Esophagus squamous epithelium (tissue), 5 donors: ENCODE measurements around the gene TRAPPC2L. TPM values are rescaled to one million over a fixed set of nuclear protein-coding genes. Genes with fewer than 3 reads are reported as not detected.

ENCODE experiments used
- DNase-seq: peaks from one replicate; lab custom pipeline; 2025; lab: John Stamatoyannopoulos, UW
- H3K27ac ChIP-seq, 4 donors: fragments of 200-600 bp; sonication (generic); one replicate each; pipeline ENCODE4 v1.5.1; 2016 to 2019; ENCODE audit warnings: mild to moderate bottlenecking in 1 of 4
- H3K27me3 ChIP-seq, 4 donors: fragments of 200-600 bp; sonication (generic); 1 replicate in 3 of 4; 2 replicates in 1 of 4; pipeline versions ENCODE4 v1.5.1 to v1.6.0; 2017 to 2021; ENCODE audit warnings: antibody characterized with exemption in 1 of 4
- H3K36me3 ChIP-seq, 3 donors: fragments of 200-600 bp; sonication (generic); one replicate each; pipeline ENCODE4 v1.5.1; 2016 to 2019
- H3K4me1 ChIP-seq, 3 donors: fragments of 200-600 bp; sonication (generic); one replicate each; pipeline ENCODE4 v1.5.1; 2017 to 2019
- H3K4me3 ChIP-seq, 4 donors: fragments of 200-600 bp; sonication (generic); 1 replicate in 3 of 4; 2 replicates in 1 of 4; pipeline ENCODE4 v1.5.1; 2016 to 2019; ENCODE audit warnings: mild to moderate bottlenecking in 2 of 4, moderate library complexity in 1 of 4
- H3K9me3 ChIP-seq, 3 donors: fragments of 200-600 bp; sonication (generic); one replicate each; pipeline ENCODE4 v1.5.1; 2016 to 2019
- POLR2A ChIP-seq, 4 donors: fragments of 450-650 bp; IDR thresholded peaks; one replicate each; pipeline ENCODE4 v1.6.1; 2017; ENCODE audit warnings: antibody characterized with exemption in 4 of 4, mild to moderate bottlenecking in 4 of 4, moderate library complexity in 3 of 4
- WGBS, 2 donors: methylation state at CpG; one replicate each; pipeline ENCODE4 v1.1.5; 2018; 5-methylcytosine and 5-hydroxymethylcytosine counted together
- intact Hi-C: fragments of 100-400 bp; cut with DNase I; formaldehyde crosslinking; loops from one replicate; pipeline ENCODE4 v1.15.0; 2022
- total RNA-seq, 4 donors: library from RNA; depleted of rRNA; stranded (reverse); fragments of >200 nt; gene quantifications; one replicate each; pipeline ENCODE4 v1.1.0, GENCODE V29; 2016
- TF ChIP-seq, protein P1 (sequence below), 6 experiments: fragments of 450-650 bp in 4 of 6; fragments of 200-600 bp in 2 of 6; sonication (generic) in 2 of 6; IDR thresholded peaks; one replicate each; pipeline ENCODE4 v1.5.1; 2016 to 2019; ENCODE audit warnings: antibody characterized with exemption in 6 of 6, mild to moderate bottlenecking in 4 of 6, moderate library complexity in 4 of 6
- donor health status: DM: yes; HTN: yes; CAD: no.

Gene TRAPPC2L
- total RNA-seq, 4 donors from 2014 or later: 20.7 to 29.7 (median 24.7) TPM

DNA sequence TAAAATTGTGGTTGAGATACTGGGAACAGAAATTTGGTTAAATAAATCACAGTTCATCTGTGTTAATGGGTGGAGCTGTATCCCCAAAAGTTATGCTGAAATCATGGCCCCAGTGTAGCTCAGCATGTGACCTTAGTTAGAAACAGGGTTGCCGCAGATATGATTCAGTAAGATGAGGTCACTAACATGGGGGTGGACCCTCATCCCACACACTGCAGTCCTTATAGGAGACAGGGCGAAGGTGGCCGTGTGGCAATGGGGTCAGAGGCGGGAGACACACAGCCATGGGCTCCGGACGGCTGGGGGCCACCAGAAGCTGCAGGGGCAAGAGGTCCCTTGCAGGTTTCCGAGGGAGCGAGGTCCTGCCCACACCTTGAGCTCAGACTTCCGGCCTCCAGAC is 10.8 kb upstream of the TRAPPC2L start:
- intact Hi-C loops: no loop called here
- no peak overlapping the region for H3K27ac ChIP-seq
- TF ChIP-seq, protein P1, sequence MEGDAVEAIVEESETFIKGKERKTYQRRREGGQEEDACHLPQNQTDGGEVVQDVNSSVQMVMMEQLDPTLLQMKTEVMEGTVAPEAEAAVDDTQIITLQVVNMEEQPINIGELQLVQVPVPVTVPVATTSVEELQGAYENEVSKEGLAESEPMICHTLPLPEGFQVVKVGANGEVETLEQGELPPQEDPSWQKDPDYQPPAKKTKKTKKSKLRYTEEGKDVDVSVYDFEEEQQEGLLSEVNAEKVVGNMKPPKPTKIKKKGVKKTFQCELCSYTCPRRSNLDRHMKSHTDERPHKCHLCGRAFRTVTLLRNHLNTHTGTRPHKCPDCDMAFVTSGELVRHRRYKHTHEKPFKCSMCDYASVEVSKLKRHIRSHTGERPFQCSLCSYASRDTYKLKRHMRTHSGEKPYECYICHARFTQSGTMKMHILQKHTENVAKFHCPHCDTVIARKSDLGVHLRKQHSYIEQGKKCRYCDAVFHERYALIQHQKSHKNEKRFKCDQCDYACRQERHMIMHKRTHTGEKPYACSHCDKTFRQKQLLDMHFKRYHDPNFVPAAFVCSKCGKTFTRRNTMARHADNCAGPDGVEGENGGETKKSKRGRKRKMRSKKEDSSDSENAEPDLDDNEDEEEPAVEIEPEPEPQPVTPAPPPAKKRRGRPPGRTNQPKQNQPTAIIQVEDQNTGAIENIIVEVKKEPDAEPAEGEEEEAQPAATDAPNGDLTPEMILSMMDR (IDR thresholded peaks at IDR 0.05): no peak
- no peak for TF ChIP-seq POLR2A (IDR thresholded peaks at IDR 0.05)
- no peaks in the 10 kb centered on the region for H3K4me1 ChIP-seq
- no peak overlapping the region for H3K4me3 ChIP-seq
- 91 to 95% methylated on average over 9 of the region's 9 CpGs for WGBS, 2 donors
- H3K36me3 ChIP-seq: peaks cover 0 to 73% (median 0%) of the 10 kb centered on the region in 3 donors
- DNase-seq: no peak
- no peaks in the 10 kb centered on the region for H3K9me3 ChIP-seq
- H3K27me3 ChIP-seq: no peaks in the 10 kb centered on the region

DNA sequence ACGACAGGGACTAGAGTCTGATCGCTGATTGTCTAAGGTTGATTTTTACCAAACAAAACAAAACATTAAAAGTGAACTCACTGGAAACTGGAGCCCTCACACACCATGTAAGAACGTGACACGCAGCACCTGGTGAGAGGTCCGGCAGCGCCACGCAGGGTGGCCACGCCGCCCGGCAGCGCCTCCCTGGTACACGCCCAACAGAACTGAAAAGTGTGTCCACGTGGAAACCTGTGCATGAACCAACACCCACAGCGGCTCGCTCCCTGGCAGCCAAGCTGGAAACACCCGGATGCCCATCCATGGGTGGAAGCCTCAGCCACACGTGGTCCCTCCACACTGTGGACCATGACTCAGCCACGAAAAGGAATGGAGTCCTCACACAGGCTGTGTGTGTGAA is 9.3 kb upstream of the TRAPPC2L start:
- Histone ChIP-seq H3K36me3 (peaks cover 0 to 67% (median 0%) of the 10 kb centered on the region in 3 donors), H3K27ac (no peak overlapping the region), H3K9me3 (no peaks in the 10 kb centered on the region), H3K27me3 (no peaks in the 10 kb centered on the region), H3K4me3 (no peak overlapping the region), H3K4me1 (no peaks in the 10 kb centered on the region)
- intact Hi-C loops: no loop called here
- no peak for TF ChIP-seq POLR2A (IDR thresholded peaks at IDR 0.05)
- TF ChIP-seq, protein P1 (IDR thresholded peaks at IDR 0.05): no peak
- 80% methylated on average over 2 to 3 of the region's 18 CpGs for WGBS, 2 donors
- DNase-seq: no peak

DNA sequence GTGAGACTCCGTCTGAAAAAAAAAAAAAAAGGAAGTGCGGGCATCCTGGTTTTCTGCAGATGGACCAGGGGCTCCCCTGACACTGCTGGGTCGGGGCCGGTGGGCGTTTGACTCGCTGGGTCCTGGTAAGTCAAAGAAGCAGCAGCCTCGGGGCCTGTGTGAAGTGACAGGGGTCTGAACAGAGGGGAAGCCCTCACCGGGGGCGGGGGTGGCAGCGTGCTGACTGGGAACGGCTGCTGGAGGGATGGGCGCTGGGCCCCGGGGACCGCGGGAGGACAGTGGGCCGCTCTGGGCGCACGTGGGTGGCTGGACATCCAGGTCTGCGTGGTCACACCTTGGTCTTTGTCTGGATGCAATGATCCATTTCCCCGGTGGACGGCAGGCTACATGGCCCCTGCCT is 8.4 kb upstream of the TRAPPC2L start:
- WGBS, 2 donors: 84 to 91% methylated on average over 7 to 8 of the region's 21 CpGs
- no peaks in the 10 kb centered on the region for H3K9me3 ChIP-seq
- H3K27ac ChIP-seq: no peak overlapping the region
- no peak overlapping the region for H3K4me3 ChIP-seq
- H3K27me3 ChIP-seq: no peaks in the 10 kb centered on the region
- peaks cover 0 to 2% (median 0%) of the 10 kb centered on the region in 3 donors for H3K4me1 ChIP-seq
- peaks cover 0 to 63% (median 0%) of the 10 kb centered on the region in 3 donors for H3K36me3 ChIP-seq
- DNase-seq: no peak
- intact Hi-C loops: no loop called here
- TF ChIP-seq, protein P1 (IDR thresholded peaks at IDR 0.05): no peak
- TF ChIP-seq POLR2A (IDR thresholded peaks at IDR 0.05): no peak

DNA sequence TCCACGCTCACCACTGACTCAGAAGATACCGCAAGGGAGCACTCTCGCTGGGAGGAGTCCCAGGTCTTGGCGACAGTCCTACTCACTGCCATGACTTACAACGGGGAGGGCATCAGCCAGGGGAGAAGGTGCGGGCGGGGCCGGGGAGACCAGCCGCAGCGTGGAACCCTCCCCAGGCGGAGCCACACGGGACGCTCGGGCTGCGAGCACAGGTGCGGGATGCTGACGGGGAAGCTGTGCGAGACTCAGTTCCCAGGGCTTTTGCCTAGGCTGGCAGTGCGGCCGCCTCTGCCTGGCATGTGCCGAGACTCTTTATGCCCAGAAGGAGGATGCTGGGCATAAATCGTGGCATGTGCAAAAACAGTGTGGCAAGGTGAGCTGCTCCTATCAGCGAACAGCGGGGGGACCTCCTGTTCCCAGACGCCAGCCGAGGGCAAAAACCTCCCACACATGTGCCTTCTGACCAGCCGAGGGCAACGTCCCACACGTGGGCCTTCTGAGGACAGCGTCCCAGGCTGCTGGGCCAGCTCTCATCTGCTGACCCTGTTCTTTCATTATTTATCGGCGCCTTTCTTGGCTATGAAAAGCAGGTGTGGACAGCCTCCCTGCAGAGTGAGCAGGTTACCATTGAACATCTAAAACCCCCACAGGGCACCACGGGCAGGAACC is 6.3 kb upstream of the TRAPPC2L start:
- peaks cover 2 to 24% (median 5%) of the 10 kb centered on the region in 3 donors for H3K4me1 ChIP-seq
- TF ChIP-seq, protein P1 (IDR thresholded peaks at IDR 0.05): no peak
- TF ChIP-seq POLR2A (IDR thresholded peaks at IDR 0.05): no peak
- 93 to 94% methylated on average over 15 to 19 of the region's 33 CpGs for WGBS, 2 donors
- DNase-seq: no peak
- no peaks in the 10 kb centered on the region for H3K27me3 ChIP-seq
- intact Hi-C loops: no loop called here
- H3K4me3 ChIP-seq: no peak overlapping the region
- no peaks in the 10 kb centered on the region for H3K9me3 ChIP-seq
- no peak overlapping the region for H3K27ac ChIP-seq
- peaks cover 0 to 61% (median 0%) of the 10 kb centered on the region in 3 donors for H3K36me3 ChIP-seq

DNA sequence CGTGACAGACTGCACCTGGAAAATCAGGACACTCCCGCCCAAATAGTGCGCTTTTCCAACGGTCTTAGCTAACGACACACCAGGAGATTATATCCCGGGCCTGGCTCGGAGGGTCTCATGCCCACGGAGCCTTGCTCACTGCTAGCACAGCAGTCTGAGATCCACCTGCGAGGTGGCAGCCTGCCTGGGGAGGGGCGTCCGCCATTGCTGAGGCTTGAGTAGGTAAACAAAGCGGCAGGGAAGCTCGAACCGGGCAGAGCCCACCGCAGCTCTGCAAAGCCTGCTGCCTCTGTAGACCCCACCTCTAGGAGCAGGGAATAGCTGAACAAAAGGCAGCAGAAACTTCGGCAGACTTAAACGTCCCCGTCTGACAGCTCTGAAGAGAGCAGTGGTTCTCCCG is 5.3 kb upstream of the TRAPPC2L start:
- Histone ChIP-seq H3K4me1 (peaks cover 7 to 32% (median 12%) of the 10 kb centered on the region in 3 donors), H3K9me3 (no peaks in the 10 kb centered on the region), H3K27me3 (no peaks in the 10 kb centered on the region), H3K36me3 (peaks cover 0 to 61% (median 0%) of the 10 kb centered on the region in 3 donors), H3K4me3 (no peak overlapping the region), H3K27ac (no peak overlapping the region)
- 90% methylated on average over 19 of the region's 19 CpGs; no CpG with 5 or more reads in 1 of the 2 donors for WGBS, 2 donors
- intact Hi-C loops: no loop called here
- DNase-seq: no peak
- TF ChIP-seq, protein P1 (IDR thresholded peaks at IDR 0.05): no peak
- no peak for TF ChIP-seq POLR2A (IDR thresholded peaks at IDR 0.05)
